Stomach (tissue), 9 donors: ENCODE measurements around the gene AR. TPM values are rescaled to one million over a fixed set of nuclear protein-coding genes. Genes with fewer than 3 reads are reported as not detected.

Source experiments
- DNase-seq, 2 donors: peaks; one replicate each; pipeline versions ENCODE4 v3.0.0 to v3.0.0-alpha.2; 2013 to 2019
- H3K27ac ChIP-seq, 5 donors: fragments of 200-600 bp in 4 of 5; sonication (generic) in 4 of 5; one replicate each; pipeline ENCODE4 v1.5.1; 2013 to 2019; ENCODE audit warnings: mild to moderate bottlenecking in 1 of 5, moderate library complexity in 1 of 5
- H3K27me3 ChIP-seq, 3 donors: fragments of 200-600 bp; sonication (generic); one replicate each; pipeline ENCODE4 v1.5.1; 2017 to 2019; ENCODE audit warnings: mixed run types in 1 of 3
- H3K36me3 ChIP-seq, 4 donors: fragments of 200-600 bp; sonication (generic); 1 replicate in 3 of 4; 2 replicates in 1 of 4; pipeline ENCODE4 v1.5.1; 2016 to 2019
- H3K4me1 ChIP-seq, 4 donors: fragments of 200-600 bp; sonication (generic); one replicate each; pipeline ENCODE4 v1.5.1; 2016 to 2019
- H3K4me3 ChIP-seq, 4 donors: fragments of 200-600 bp; sonication (generic) in 3 of 4; one replicate each; pipeline ENCODE4 v1.5.1; 2016 to 2019; ENCODE audit warnings: mild to moderate bottlenecking in 1 of 4
- H3K9me3 ChIP-seq, 4 donors: fragments of 200-600 bp; sonication (generic); one replicate each; pipeline ENCODE4 v1.5.1; 2016 to 2019
- EP300 ChIP-seq: sonication (generic); formaldehyde crosslinking; IDR thresholded peaks from one replicate; pipeline ENCODE4 v1.6.1; 2017; ENCODE audit warnings: antibody characterized with exemption
- POLR2A ChIP-seq, 4 donors: fragments of 450-650 bp; IDR thresholded peaks; one replicate each; pipeline ENCODE4 v1.6.1; 2016; ENCODE audit warnings: antibody characterized with exemption in 4 of 4, control low read depth in 2 of 4, mild to moderate bottlenecking in 1 of 4, moderate library complexity in 1 of 4
- POLR2AphosphoS5 ChIP-seq, 3 donors: sonication (generic); formaldehyde crosslinking; IDR thresholded peaks; one replicate each; pipeline ENCODE4 v1.6.1; 2016; ENCODE audit warnings: antibody characterized with exemption in 3 of 3
- WGBS, 5 donors: extraction: QIAGEN DNeasy Blood & Tissue Kit in 3 of 5; methylation state at CpG; one replicate each; pipeline versions ENCODE4 v1.1.5 to v1.1.7; 2013 to 2018; 5-methylcytosine and 5-hydroxymethylcytosine counted together
- intact Hi-C: fragments of 100-400 bp; cut with DNase I; formaldehyde crosslinking; loops from one replicate; pipeline ENCODE4 v1.15.1; 2023; ENCODE audit warnings: low total_unique reads
- polyA plus RNA-seq, 3 donors: library from polyadenylated mRNA; stranded (reverse); fragments of 200-250 nt; gene quantifications; one replicate each; pipeline ENCODE4 v1.2.3, GENCODE V29; 2013
- total RNA-seq, 5 donors: library from RNA; depleted of rRNA; stranded (reverse); fragments of >200 nt; gene quantifications; one replicate each; pipeline versions ENCODE4 v1.1.0 to v1.2.3, GENCODE V29; 2014 to 2016
- TF ChIP-seq, protein P1 (sequence below), 7 experiments: fragments of 450-650 bp in 4 of 7; fragments of 200-600 bp in 3 of 7; sonication (generic) in 3 of 7; IDR thresholded peaks; one replicate each; pipeline ENCODE4 v1.5.1; 2016 to 2019; ENCODE audit warnings: antibody characterized with exemption in 7 of 7, control low read depth in 2 of 7, mild to moderate bottlenecking in 1 of 7
- donor health status: healthy with polysubstance abuse.
- donor health status: Bipolar disorder and iron deficiency.
- donor health status: healthy.

Gene AR
- total and polyA plus RNA-seq, 8 donors: 0.50 to 8.8 (median 1.4) TPM

DNA sequence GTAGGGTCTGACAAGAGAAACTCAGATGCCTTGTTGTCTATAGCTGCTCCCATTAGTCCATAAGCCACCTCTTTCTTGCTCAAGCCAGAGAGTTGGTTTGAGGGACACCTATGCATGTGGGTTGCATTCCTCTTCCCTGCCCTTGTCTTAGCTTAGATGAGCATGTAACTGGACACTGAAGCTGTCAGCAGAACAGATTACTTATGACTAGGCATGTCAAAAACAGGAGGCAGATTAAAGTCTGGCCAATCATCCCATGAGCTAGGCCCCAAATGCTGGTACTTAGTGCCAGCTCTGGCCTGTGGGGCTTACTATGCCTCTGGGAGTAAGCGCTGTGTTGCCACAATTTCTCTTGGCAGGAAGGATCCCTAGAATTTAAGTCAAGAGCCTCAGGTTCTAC, 215.2 kb downstream of the AR start:
- TF ChIP-seq, protein P1, sequence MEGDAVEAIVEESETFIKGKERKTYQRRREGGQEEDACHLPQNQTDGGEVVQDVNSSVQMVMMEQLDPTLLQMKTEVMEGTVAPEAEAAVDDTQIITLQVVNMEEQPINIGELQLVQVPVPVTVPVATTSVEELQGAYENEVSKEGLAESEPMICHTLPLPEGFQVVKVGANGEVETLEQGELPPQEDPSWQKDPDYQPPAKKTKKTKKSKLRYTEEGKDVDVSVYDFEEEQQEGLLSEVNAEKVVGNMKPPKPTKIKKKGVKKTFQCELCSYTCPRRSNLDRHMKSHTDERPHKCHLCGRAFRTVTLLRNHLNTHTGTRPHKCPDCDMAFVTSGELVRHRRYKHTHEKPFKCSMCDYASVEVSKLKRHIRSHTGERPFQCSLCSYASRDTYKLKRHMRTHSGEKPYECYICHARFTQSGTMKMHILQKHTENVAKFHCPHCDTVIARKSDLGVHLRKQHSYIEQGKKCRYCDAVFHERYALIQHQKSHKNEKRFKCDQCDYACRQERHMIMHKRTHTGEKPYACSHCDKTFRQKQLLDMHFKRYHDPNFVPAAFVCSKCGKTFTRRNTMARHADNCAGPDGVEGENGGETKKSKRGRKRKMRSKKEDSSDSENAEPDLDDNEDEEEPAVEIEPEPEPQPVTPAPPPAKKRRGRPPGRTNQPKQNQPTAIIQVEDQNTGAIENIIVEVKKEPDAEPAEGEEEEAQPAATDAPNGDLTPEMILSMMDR (IDR thresholded peaks at IDR 0.05): no peak
- TF ChIP-seq EP300 (no peak), POLR2AphosphoS5 (IDR thresholded peaks at IDR 0.05) (no peak), POLR2A (IDR thresholded peaks at IDR 0.05) (no peak)
- Histone ChIP-seq H3K4me1 (no peaks in the 10 kb centered on the region), H3K9me3 (peaks cover 0 to 6% (median 0%) of the 10 kb centered on the region in 4 donors), H3K27me3 (no peaks in the 10 kb centered on the region), H3K4me3 (no peak overlapping the region), H3K36me3 (no peaks in the 10 kb centered on the region), H3K27ac (no peak overlapping the region)
- DNase-seq: no peak
- intact Hi-C loops: no loop called here
- 89 to 100% (median 100%) methylated on average over 1 of the region's 1 CpG for WGBS, 5 donors

DNA sequence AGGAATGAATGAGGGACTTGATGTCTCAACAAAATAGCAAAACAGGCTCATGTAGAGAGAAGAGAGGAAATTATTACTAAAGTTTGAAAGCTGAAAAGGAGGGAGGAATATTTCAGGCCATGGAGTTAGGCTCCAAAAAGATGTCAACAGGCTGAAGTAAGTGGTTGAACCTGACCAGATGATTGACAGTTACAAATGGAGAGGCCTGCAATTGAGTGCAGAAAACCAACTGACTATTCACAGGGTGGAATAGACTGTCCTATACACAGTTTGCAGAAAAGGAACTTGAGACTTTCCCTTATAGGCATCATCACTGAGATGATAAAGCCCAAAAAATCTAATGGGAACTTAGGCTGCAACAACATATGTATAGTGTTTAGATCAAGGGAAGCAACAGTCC, 233.3 kb downstream of the AR start:
- TF ChIP-seq POLR2AphosphoS5 (IDR thresholded peaks at IDR 0.05): no peak
- TF ChIP-seq EP300: no peak
- TF ChIP-seq, protein P1 (IDR thresholded peaks at IDR 0.05): no peak
- TF ChIP-seq POLR2A (IDR thresholded peaks at IDR 0.05): no peak
- intact Hi-C loops: no loop called here
- Histone ChIP-seq H3K36me3 (no peaks in the 10 kb centered on the region), H3K27me3 (no peaks in the 10 kb centered on the region), H3K4me3 (no peak overlapping the region), H3K4me1 (no peaks in the 10 kb centered on the region), H3K27ac (no peak overlapping the region), H3K9me3 (peaks cover 0 to 12% (median 5%) of the 10 kb centered on the region in 4 donors)
- DNase-seq: no peak

DNA sequence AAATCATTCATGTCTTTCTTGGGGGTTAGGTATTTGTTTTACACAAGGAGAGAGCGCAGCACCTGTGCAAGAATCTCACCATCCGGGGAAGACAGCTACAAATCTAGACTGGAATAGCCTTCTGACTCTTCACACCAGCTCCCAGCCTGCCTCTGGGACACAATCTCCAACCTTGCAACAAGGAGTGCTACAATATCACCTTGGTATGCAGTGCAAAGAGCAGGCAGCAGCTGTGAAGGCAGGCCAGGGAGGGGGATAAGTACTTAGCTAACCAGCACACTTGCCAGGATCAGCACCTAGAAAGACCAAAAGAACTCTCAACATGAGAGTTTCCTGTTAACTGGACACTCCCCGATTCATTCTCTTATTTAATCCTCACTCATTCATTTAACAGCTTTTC, 235.3 kb downstream of the AR start:
- Histone ChIP-seq H3K27ac (no peak overlapping the region), H3K27me3 (no peaks in the 10 kb centered on the region), H3K4me1 (no peaks in the 10 kb centered on the region), H3K9me3 (peaks cover 0 to 2% (median under 1%) of the 10 kb centered on the region in 4 donors), H3K4me3 (no peak overlapping the region), H3K36me3 (no peaks in the 10 kb centered on the region)
- DNase-seq: no peak
- TF ChIP-seq, protein P1 (IDR thresholded peaks at IDR 0.05): no peak
- TF ChIP-seq EP300 (no peak), POLR2A (IDR thresholded peaks at IDR 0.05) (no peak), POLR2AphosphoS5 (IDR thresholded peaks at IDR 0.05) (no peak)
- intact Hi-C loops: no loop called here
- 69 to 95% (median 89%) methylated on average over 3 of the region's 3 CpGs for WGBS, 5 donors
